ENCODE measurements around the gene LYRM9.
"Not testable (repeated sequence)": the region's sequence is repeated elsewhere in the genome, so short reads cannot be mapped to it uniquely, and the experiment has no call there.

Gene LYRM9

DNA sequence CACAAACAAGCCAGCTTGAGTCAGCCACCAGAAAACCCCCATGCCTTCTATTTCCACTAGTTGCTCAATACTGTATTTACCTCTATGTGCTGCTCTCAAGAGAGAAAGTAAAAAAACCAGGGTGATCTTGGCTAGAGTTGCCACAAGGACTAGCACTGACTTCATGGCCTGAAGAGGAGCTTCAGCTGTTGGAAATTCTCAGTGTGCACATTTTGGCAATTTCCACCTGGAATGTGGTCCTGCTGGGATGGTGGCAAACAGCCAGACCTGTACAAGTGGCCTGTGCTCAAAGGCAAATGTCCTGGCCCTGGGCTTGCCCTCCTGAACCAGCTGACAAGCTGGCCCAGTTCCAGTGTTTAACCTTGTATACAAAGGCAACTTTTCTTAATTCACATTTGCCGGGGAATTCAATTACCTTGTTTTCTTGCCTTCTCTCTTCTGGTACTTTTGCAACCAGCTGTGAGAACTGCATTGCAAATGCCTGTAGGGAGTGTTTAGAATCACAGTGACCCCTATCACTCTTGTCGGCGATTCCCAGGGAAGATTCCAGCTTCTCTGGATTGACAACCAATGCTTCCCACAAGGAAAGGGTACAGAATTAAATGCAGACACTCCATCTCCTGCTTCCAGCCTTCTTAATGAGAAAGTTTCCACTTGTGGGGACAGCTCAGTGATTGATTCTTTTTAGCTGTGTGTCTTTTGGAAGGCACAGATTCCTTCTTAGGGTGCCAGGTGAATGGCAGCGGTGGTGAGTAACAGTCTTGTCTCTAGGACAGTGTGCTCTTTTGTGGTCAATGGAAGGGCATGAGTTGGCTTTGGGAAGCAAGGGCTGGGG lies 53.4 kb downstream of the LYRM9 start:
- DNase-seq (ENCODE audit: low read depth, low spot score): not testable (repeated sequence)

DNA sequence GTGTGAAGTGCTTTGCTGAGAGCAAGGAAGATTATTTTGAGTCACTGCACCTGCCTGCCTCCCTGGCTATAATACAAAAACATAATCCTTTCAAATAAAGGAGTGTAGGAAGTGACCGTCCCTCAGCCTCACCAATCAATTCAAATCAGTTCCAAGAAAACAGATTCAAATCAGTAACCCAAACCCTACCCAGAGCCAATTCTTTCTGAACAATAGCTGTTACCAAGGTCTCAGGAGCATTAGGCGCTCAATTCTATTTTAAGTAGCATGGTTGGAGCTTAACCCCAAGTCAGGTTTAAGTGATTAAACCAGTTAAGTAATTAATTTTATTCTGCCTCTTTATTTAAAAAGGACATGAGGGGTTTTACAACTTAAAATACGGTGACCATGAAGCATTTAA lies 54.6 kb downstream of the LYRM9 start:
- not testable (repeated sequence) for DNase-seq (ENCODE audit: low read depth, low spot score)

GRCh38 chr17:27837769-27838168 lies 55.4 kb downstream of the LYRM9 start:
- not testable (repeated sequence) for DNase-seq (ENCODE audit: low read depth, low spot score)

DNA sequence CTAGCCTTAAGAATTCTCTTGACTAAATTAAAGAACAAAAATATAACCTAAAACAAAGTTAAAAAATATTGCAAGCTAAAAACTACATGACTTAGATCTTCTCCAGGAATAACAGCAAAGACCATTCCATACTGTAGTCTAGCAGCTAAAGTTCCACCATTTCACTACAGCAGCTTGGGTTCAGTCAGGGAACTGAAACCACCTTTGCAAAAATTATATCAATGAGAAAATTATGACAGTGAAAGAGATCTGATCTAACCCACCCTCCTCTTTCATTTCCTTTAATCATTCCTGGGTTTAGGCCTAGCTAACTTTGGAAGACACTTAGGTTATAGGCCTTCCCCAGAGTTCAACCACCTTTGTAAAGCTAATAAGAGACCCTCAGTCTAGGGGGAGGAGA lies 56.5 kb downstream of the LYRM9 start:
- no peak for DNase-seq (ENCODE audit: low read depth, low spot score)

DNA sequence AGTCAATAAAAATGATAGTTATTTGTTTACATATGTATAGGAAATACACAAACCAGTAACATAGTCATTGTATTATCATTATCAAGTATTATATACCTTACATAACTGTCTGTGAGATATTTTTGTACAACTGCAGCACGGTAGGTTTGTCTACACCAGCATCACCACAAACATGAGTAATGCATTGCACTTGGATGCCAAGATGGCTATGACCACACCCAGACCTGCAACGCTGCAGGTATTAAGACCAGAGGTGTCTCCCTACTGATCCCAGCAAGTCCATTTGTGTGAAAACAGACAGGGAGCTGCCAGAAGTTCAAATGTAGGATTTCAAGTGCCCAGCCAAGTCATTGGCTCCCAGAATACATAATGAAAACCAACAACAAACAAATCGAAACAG lies 58.6 kb downstream of the LYRM9 start:
- DNase-seq (ENCODE audit: low read depth, low spot score): no peak

- DNase-seq (ENCODE audit: low read depth, low spot score): no peak
Observed at GRCh38 chr17:27832831-27833230, 60.3 kb downstream of the LYRM9 start.

DNA sequence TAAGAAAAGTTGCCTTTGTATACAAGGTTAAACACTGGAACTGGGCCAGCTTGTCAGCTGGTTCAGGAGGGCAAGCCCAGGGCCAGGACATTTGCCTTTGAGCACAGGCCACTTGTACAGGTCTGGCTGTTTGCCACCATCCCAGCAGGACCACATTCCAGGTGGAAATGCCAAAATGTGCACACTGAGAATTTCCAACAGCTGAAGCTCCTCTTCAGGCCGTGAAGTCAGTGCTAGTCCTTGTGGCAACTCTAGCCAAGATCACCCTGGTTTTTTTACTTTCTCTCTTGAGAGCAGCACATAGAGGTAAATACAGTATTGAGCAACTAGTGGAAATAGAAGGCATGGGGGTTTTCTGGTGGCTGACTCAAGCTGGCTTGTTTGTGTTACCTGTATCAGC lies 63.3 kb downstream of the LYRM9 start:
- not testable (repeated sequence) for DNase-seq (ENCODE audit: low read depth, low spot score)

DNA sequence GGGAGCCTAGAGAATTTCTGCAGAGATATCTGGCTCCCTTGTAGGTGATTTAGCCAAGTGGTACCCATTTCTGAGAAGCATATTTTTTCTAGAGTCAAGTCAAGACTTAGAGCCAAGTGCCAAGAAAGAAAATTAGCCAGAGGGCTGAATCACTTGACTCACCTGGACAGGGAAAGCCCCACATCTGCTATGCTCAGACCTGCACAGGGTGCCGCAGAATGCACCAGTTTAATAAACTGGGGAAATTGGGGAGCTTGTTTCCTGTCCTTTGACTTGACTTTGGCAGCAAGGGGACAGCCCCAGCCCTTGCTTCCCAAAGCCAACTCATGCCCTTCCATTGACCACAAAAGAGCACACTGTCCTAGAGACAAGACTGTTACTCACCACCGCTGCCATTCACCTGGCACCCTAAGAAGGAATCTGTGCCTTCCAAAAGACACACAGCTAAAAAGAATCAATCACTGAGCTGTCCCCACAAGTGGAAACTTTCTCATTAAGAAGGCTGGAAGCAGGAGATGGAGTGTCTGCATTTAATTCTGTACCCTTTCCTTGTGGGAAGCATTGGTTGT lies 63.9 kb downstream of the LYRM9 start:
- DNase-seq (ENCODE audit: low read depth, low spot score): not testable (repeated sequence)

Data from astrocyte of the hippocampus (primary cell).